Measurements from ENCODE around the gene AMTN. TPM values are rescaled to one million over a fixed set of nuclear protein-coding genes. Genes with fewer than 3 reads are reported as not detected.

The AMTN gene
- total and polyA plus RNA-seq, 2 of the 8 experiments (the other 6 are each of a cell fraction or from before 2014, with no cell fraction given): not detected

DNA sequence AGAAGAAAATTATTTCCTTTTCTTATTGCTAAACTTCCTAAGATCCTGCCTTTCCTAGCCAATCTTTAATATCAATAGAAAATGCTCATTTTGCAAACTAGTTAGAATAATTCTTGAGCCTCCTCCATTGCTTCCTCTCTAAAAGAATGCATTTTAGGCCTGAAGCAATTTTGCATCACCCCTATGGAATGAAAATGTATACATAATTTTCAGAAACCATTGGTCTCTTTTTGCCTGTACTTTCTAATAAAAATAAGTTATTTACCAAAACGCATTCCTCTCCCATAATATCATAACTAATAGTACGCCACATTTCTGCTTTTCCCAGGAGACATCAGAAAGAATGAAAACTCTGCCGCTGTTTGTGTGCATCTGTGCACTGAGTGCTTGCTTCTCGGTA lies 44.7 kb upstream of the AMTN start:
- Histone ChIP-seq H3K36me3 (ENCODE audit: control insufficient read depth in 2 of 4, insufficient read depth in 4 of 4, low read length in 3 of 4) (no peaks in the 10 kb centered on the region), H4K91ac (replicated peaks; ENCODE audit: insufficient read length, low read length) (no peak overlapping the region), H3K18ac (ENCODE audit: extremely low read depth, low read length) (no peak overlapping the region), H3K23me2 (ENCODE audit: low read depth, low read length) (no peaks in the 10 kb centered on the region), H3K27ac (ENCODE audit: low read depth, low read length) (no peak overlapping the region), H3K14ac (ENCODE audit: insufficient read length) (no peak overlapping the region), H3K9me3 (ENCODE audit: insufficient read depth in 2 of 2, low read depth in 1 of 2, low read length in 1 of 2) (no peaks in the 10 kb centered on the region), H4K5ac (ENCODE audit: insufficient read length, low read depth, low read length) (no peak overlapping the region), H2BK12ac (ENCODE audit: low read depth, low read length) (no peak overlapping the region), H3K4me3 (ENCODE audit: extremely low read depth in 1 of 4, insufficient read depth in 2 of 4, low read depth in 3 of 4, low read length in 4 of 4) (no peak overlapping the region), H3K79me2 (ENCODE audit: control insufficient read depth in 1 of 2, insufficient read depth in 2 of 2, low read length in 2 of 2) (no peaks in the 10 kb centered on the region), H2AFZ (ENCODE audit: low read length) (no peak overlapping the region), H3K56ac (replicated peaks; ENCODE audit: insufficient read length, low read depth, low read length) (no peak overlapping the region), H3K23ac (ENCODE audit: insufficient read length) (no peak overlapping the region), H2BK120ac (replicated peaks; ENCODE audit: low read depth, low read length) (no peak overlapping the region), H3K9ac (replicated peaks in 1 of 4; ENCODE audit: extremely low read depth in 1 of 4, low read depth in 3 of 4, low read length in 3 of 4) (no peak overlapping the region), H2BK5ac (ENCODE audit: low read depth, low read length) (no peak overlapping the region), H2BK20ac (ENCODE audit: low read length) (no peak overlapping the region), H4K20me1 (replicated peaks in 1 of 2; ENCODE audit: control insufficient read depth in 1 of 2, insufficient read depth in 2 of 2, low read length in 2 of 2) (no peaks in the 10 kb centered on the region), H3K4me1 (replicated peaks in 1 of 4; ENCODE audit: control insufficient read depth in 3 of 4, insufficient read depth in 4 of 4, low read length in 3 of 4) (no peaks in the 10 kb centered on the region), H3K79me1 (ENCODE audit: low read depth, low read length) (no peaks in the 10 kb centered on the region), H2BK15ac (ENCODE audit: low read length) (no peak overlapping the region), H3K4ac (replicated peaks; ENCODE audit: insufficient read length, low read depth, low read length) (no peak overlapping the region), H3K4me2 (ENCODE audit: insufficient read depth in 1 of 2, low read depth in 2 of 2, low read length in 2 of 2) (no peak overlapping the region), H4K8ac (ENCODE audit: extremely low read depth, insufficient read depth, low read length) (no peak overlapping the region), H3K27me3 (replicated peaks in 1 of 4; ENCODE audit: control insufficient read depth in 3 of 4, extremely low read depth in 1 of 4, insufficient read depth in 3 of 4, low read length in 3 of 4) (no peaks in the 10 kb centered on the region), H2AK5ac (ENCODE audit: low read depth, low read length) (no peak overlapping the region)
- no peak for DNase-seq (ENCODE audit: low read depth in 1 of 2, low spot score in 2 of 2)
- no peak for FAIRE-seq
- WGBS, 2 experiments (ENCODE audit: extremely low coverage in 1 of 2, insufficient coverage in 1 of 2, insufficient read length in 1 of 2, insufficient replicate concordance in 2 of 2, low coverage in 1 of 2, low lambda C conversion rate in 2 of 2, missing lambda C conversion rate in 1 of 2): 88 to 100% methylated on average over 2 to 4 of the region's 4 CpGs
- POLR2A ChIA-PET (ENCODE audit: partially characterized antibody): no interaction called here
- CTCF ChIA-PET (ENCODE audit: partially characterized antibody): no interaction called here
- no peak for TF ChIP-seq SP1 (IDR thresholded peaks at IDR 0.05; ENCODE audit: low read depth, low read length)
